Renal cortex interstitium (tissue), 11 donors: ENCODE measurements around the gene PCDHB7. TPM values are rescaled to one million over a fixed set of nuclear protein-coding genes. Genes with fewer than 3 reads are reported as not detected.
A peak's percentile ranks its signal among the peaks of the same experiment; 100 is the strongest.
"Not testable (repeated sequence)": the region's sequence is repeated elsewhere in the genome, so short reads cannot be mapped to it uniquely, and the experiment has no call there.

Experiments used
- DNase-seq, 11 donors: peaks; one replicate each; pipeline ENCODE4 v3.0.0-alpha.2; 2013; ENCODE audit warnings: low read depth in 9 of 11, low spot score in 4 of 11; ENCODE audit errors: extremely low read depth in 1 of 11
- polyA plus RNA-seq, 3 donors: library from polyadenylated mRNA; unstranded; fragments of 120-200 nt; gene quantifications; one replicate each; pipeline ENCODE4 v1.2.1, GENCODE V29; 2013; ENCODE audit not compliant: insufficient read length in 3 of 3

Gene PCDHB7
- polyA plus RNA-seq, 3 donors = 4.0 to 4.4 (median 4.2) TPM

GRCh38 chr5:141174291-141175104 is 2.1 kb downstream of the PCDHB7 start:
- not testable (repeated sequence) for DNase-seq

GRCh38 chr5:141175933-141176332 is 3.5 kb downstream of the PCDHB7 start:
- DNase-seq = no peak

- DNase-seq = not testable (repeated sequence)
Observed at GRCh38 chr5:141177577-141178191, 5.2 kb downstream of the PCDHB7 start, which contains the start of gene PCDHB8. PCDHB8 (plus strand) TSS chr5:141177790; CDS start chr5:141178035, 245 bp downstream.

DNA sequence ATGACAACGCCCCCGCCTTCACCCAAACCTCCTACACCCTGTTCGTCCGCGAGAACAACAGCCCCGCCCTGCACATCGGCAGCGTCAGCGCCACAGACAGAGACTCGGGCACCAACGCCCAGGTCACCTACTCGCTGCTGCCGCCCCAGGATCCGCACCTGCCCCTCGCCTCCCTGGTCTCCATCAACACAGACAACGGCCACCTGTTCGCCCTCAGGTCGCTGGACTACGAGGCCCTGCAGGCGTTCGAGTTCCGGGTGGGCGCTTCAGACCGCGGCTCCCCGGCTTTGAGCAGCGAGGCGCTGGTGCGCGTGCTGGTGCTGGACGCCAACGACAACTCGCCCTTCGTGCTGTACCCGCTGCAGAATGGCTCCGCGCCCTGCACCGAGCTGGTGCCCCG is 6.9 kb downstream of the PCDHB7 start:
- DNase-seq = not testable (repeated sequence)

DNA sequence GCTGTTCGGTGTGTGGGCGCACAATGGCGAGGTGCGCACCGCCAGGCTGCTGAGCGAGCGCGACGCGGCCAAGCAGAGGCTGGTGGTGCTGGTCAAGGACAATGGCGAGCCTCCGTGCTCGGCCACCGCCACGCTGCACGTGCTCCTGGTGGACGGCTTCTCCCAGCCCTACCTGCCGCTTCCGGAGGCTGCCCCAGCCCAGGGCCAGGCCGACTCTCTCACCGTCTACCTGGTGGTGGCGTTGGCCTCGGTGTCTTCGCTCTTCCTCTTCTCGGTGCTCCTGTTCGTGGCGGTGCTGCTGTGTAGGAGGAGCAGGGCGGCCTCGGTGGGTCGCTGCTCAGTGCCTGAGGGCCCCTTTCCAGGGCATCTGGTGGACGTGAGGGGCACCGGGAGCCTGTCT is 7.4 kb downstream of the PCDHB7 start:
- not testable (repeated sequence) for DNase-seq

DNA sequence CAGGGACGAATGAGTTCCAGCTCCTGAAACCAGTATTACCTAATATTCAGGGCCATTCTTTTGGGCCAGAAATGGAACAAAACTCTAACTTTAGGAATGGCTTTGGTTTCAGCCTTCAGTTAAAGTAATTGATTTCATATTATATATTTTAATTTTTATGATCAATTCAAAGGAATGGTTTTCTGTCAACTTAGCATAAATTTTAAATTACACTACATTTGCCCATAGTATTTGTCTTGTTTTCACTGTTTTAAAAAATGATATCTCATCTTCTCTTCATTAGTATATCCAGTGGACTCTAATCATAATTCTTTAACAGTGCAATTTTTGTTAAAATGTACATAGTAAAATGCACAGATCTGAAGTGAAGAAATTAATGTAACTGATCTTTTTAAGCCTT is 7.9 kb downstream of the PCDHB7 start:
- DNase-seq = no peak

DNA sequence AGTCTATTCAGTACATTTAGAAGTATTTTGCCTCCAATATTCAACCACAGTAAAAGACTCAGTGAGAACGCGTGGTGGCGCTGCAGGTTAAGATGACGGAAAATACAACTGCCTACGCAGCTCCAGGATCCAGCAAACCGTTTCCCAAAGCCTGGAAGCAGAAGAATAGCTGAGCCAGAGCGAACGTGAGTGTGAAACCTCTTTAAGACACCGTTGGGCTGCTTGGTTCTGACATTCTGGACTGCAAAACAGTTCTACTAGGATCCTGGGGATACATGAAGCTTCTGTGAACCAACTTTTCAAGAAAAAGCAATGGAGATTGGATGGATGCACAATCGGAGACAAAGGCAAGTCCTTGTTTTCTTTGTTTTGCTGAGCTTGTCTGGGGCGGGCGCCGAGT is 9.8 kb downstream of the PCDHB7 start, which contains the start of gene PCDHB16:
Gene PCDHB16 (plus strand): TSS at position 140 of the 400 bp plus-strand sequence. CDS start 173 bp downstream, at position 313.
- peak in 3 of 11 donors; percentile 20 to 40 (median 29) for DNase-seq

DNA sequence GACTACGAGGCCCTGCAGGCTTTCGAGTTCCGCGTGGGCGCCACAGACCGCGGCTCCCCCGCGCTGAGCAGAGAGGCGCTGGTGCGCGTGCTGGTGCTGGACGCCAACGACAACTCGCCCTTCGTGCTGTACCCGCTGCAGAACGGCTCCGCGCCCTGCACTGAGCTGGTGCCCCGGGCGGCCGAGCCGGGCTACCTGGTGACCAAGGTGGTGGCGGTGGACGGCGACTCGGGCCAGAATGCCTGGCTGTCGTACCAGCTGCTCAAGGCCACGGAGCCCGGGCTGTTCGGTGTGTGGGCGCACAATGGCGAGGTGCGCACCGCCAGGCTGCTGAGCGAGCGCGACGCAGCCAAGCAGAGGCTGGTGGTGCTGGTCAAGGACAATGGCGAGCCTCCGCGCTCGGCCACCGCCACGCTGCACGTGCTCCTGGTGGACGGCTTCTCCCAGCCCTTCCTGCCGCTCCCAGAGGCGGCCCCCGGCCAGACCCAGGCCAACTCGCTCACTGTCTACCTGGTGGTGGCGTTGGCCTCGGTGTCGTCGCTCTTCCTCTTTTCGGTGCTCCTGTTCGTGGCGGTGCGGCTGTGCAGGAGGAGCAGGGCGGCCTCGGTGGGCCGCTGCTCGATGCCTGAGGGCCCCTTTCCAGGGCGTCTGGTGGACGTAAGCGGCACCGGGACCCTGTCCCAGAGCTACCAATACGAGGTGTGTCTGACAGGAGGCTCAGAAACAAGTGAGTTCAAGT is 11.8 kb downstream of the PCDHB7 start:
- not testable (repeated sequence) for DNase-seq

GRCh38 chr5:141186897-141187512 is 14.6 kb downstream of the PCDHB7 start, which contains the start of gene PCDHB9:
PCDHB9 (plus strand) TSS chr5:141187161; CDS start chr5:141187319, 158 bp downstream.
- no peak for DNase-seq

- not testable (repeated sequence) for DNase-seq
Observed at GRCh38 chr5:141188682-141189081, 16.2 kb downstream of the PCDHB7 start.

- DNase-seq = not testable (repeated sequence)
Observed at GRCh38 chr5:141189131-141189530, 16.7 kb downstream of the PCDHB7 start.

DNA sequence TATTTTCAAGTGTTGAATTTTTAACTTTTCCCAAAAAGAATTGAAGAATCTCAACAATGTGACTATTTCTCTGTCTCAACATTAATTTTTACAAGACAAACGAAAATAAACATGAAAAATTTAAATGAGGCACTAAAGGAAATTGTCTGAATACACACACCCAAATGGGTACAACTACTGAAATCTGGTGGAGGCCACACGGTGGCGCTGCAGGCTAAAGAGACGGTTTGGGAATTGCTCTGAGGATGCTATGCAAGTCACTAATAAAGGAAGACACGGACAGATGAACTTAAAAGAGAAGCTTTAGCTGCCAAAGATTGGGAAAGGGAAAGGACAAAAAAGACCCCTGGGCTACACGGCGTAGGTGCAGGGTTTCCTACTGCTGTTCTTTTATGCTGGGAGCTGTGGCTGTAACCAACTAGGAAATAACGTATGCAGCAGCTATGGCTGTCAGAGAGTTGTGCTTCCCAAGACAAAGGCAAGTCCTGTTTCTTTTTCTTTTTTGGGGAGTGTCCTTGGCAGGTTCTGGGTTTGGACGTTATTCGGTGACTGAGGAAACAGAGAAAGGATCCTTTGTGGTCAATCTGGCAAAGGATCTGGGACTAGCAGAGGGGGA is 19.8 kb downstream of the PCDHB7 start, which contains the start of gene PCDHB10:
Gene PCDHB10 (plus strand): TSS at position 244 of the 616 bp plus-strand sequence. CDS start 200 bp downstream, at position 444.
- DNase-seq = peak in 1 of 11 donors; percentile 14

- not testable (repeated sequence) for DNase-seq
Observed at GRCh38 chr5:141194332-141194731, 21.9 kb downstream of the PCDHB7 start.

DNA sequence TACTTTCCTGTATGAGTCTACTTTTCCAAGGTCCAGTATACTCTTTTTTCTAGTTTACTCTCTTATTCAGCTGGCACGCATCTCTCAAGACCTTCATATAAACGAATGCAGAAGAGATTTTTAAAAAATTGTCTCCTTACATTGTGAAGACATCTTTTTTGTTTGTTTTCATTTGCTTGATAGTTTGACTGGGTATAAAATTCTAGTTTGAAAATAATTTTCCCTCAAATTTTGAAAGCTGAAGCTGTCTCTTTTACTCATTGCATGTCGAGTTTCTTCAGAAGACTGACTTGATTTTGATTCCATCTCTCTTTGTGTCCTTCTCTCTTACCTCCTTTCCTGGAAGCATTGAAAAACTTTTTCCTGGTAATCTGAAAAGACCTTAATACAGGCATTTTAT is 23.9 kb downstream of the PCDHB7 start:
- no peak for DNase-seq

GRCh38 chr5:141199359-141200235 is 27.2 kb downstream of the PCDHB7 start, which contains the start of gene PCDHB11:
PCDHB11 (plus strand) TSS chr5:141199627; CDS start chr5:141199775, 148 bp downstream.
- DNase-seq = no peak

GRCh38 chr5:141201126-141201525 is 28.7 kb downstream of the PCDHB7 start:
- not testable (repeated sequence) for DNase-seq

DNA sequence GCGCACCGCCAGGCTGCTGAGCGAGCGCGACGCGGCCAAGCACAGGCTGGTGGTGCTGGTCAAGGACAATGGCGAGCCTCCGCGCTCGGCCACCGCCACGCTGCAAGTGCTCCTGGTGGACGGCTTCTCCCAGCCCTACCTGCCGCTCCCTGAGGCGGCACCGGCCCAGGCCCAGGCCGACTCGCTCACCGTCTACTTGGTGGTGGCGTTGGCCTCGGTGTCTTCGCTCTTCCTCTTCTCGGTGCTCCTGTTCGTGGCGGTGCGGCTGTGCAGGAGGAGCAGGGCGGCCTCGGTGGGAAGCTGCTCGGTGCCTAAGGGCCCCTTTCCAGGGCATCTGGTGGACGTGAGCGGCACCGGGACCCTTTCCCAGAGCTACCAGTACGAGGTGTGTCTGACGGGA is 29.2 kb downstream of the PCDHB7 start:
- DNase-seq = not testable (repeated sequence)
